Right atrium auricular region (tissue), 2 donors: ENCODE results near the gene GATAD2B. TPM values are rescaled to one million over a fixed set of nuclear protein-coding genes. Genes with fewer than 3 reads are reported as not detected.

ENCODE experiments used
- DNase-seq: peaks from one replicate; pipeline ENCODE4 v3.0.0-alpha.2; 2019; ENCODE audit warnings: low spot score
- H3K27ac ChIP-seq, 2 donors: fragments of 200-600 bp; sonication (generic); 1 replicate in 1 of 2; 2 replicates in 1 of 2; pipeline ENCODE4 v1.5.1; 2016 to 2019
- H3K27me3 ChIP-seq, 2 donors: fragments of 200-600 bp; sonication (generic); one replicate each; pipeline versions ENCODE4 v1.5.1 to v1.6.0; 2017 to 2019
- H3K36me3 ChIP-seq: fragments of 200-600 bp; sonication (generic); one replicate; pipeline ENCODE4 v1.5.1; 2016
- H3K4me1 ChIP-seq, 2 donors: fragments of 200-600 bp; sonication (generic); one replicate each; pipeline versions ENCODE4 v1.5.1 to v1.6.0; 2017 to 2019
- H3K4me3 ChIP-seq, 2 donors: fragments of 200-600 bp; sonication (generic); 1 replicate in 1 of 2; 2 replicates in 1 of 2; pipeline ENCODE4 v1.5.1; 2017 to 2019; ENCODE audit warnings: mild to moderate bottlenecking in 1 of 2, moderate library complexity in 1 of 2
- H3K9me3 ChIP-seq, 2 donors: fragments of 200-600 bp; sonication (generic); one replicate each; pipeline ENCODE4 v1.5.1; 2019
- total RNA-seq, 2 donors: library from RNA; depleted of rRNA; stranded (reverse); fragments of >200 nt; gene quantifications; one replicate each; pipeline ENCODE4 v1.1.0, GENCODE V29; 2016
- TF ChIP-seq, protein P1 (sequence below), 2 donors: fragments of 200-600 bp; sonication (generic); IDR thresholded peaks; one replicate each; pipeline ENCODE4 v1.5.1; 2019; ENCODE audit warnings: antibody characterized with exemption in 2 of 2

Gene GATAD2B
- total RNA-seq = 10 to 100 TPM; 18.7 to 32.7 TPM

- DNase-seq = peak; percentile 99
- TF ChIP-seq, protein P1, sequence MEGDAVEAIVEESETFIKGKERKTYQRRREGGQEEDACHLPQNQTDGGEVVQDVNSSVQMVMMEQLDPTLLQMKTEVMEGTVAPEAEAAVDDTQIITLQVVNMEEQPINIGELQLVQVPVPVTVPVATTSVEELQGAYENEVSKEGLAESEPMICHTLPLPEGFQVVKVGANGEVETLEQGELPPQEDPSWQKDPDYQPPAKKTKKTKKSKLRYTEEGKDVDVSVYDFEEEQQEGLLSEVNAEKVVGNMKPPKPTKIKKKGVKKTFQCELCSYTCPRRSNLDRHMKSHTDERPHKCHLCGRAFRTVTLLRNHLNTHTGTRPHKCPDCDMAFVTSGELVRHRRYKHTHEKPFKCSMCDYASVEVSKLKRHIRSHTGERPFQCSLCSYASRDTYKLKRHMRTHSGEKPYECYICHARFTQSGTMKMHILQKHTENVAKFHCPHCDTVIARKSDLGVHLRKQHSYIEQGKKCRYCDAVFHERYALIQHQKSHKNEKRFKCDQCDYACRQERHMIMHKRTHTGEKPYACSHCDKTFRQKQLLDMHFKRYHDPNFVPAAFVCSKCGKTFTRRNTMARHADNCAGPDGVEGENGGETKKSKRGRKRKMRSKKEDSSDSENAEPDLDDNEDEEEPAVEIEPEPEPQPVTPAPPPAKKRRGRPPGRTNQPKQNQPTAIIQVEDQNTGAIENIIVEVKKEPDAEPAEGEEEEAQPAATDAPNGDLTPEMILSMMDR (IDR thresholded peaks at IDR 0.05) = no peak
- Histone ChIP-seq H3K36me3 (no peaks in the 10 kb centered on the region), H3K9me3 (no peaks in the 10 kb centered on the region), H3K27me3 (no peaks in the 10 kb centered on the region), H3K4me1 (peaks cover 0 to 43% of the 10 kb centered on the region in 2 donors), H3K4me3 (peak within 1 kb of the TSS; percentile 73 to 84), H3K27ac (peak within 1 kb of the TSS; percentile 94 to 96)
Measured at GRCh38 chr1:153922972-153923925, at the start of gene GATAD2B. TSS of gene GATAD2B (minus strand) at chr1:153922972. CDS start at chr1:153828347, 94,625 bp downstream.

DNA sequence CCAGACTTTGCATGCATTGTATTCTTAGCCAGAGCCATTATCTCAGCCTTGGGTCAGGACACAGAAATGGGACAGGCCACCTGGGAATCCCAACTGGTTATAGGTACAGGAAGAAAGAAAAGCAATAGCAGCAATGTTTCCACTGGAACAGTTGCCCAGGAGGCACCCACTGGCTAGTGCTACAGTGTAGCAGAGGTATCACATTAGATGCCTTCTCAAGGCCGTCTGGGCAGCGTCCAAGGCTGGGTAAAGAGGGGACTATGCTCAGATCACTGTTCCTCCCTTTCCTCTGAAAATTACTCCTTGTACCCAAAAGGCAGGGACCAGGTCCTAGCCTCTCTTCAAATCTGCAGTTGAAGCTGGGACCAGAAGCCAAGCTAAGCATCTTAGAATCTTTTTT is 47.6 kb upstream of the GATAD2B start:
- no peak for DNase-seq
- TF ChIP-seq, protein P1 (IDR thresholded peaks at IDR 0.05) = no peak
- H3K4me3 ChIP-seq = no peak overlapping the region

DNA sequence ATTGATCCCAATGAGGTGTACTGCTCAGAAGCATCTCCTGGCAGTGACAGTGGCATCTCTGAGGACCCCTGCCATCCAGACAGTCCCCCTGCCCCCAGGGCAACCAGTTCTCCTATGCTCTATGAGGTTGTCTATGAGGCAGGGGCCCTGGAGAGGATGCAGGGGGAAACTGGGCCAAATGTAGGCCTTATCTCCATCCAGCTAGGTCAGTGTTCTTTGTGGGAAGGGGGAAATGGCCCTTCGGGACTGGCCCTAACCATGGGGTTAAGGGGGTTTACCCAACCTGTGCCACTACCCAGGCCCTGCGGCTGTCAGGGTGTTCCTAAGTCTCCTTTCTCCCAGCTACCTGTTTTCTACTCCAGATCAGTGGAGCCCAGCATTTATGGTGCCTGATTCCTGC is 46.2 kb upstream of the GATAD2B start:
- TF ChIP-seq, protein P1 (IDR thresholded peaks at IDR 0.05) = no peak
- Histone ChIP-seq H3K4me1 (peaks cover 0 to 33% of the 10 kb centered on the region in 2 donors), H3K27ac (no peak overlapping the region), H3K36me3 (peaks cover 9% of the 10 kb centered on the region), H3K4me3 (no peak overlapping the region), H3K9me3 (no peaks in the 10 kb centered on the region), H3K27me3 (no peaks in the 10 kb centered on the region)
- DNase-seq = no peak

More for the DNA sequence above, 47.6 kb upstream of the GATAD2B start:
- Histone ChIP-seq H3K9me3 (no peaks in the 10 kb centered on the region), H3K27me3 (no peaks in the 10 kb centered on the region), H3K4me1 (peaks cover 0 to 24% of the 10 kb centered on the region in 2 donors), H3K36me3 (peaks cover 22% of the 10 kb centered on the region), H3K27ac (no peak overlapping the region)

DNA sequence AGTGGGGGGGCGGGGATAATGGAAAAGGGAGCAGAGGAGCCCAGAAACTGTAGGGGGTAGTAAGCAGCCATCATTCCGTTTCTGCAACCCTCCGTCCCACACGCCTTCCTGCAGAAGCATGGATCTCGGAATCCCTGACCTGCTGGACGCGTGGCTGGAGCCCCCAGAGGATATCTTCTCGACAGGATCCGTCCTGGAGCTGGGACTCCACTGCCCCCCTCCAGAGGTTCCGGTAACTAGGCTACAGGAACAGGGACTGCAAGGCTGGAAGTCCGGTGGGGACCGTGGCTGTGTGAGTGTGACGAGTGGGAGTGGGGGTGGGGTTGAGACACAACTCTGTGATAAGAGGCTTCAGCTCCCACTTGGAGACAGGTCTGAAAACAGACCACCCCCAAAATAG is 45.6 kb upstream of the GATAD2B start:
- peaks cover 0 to 35% of the 10 kb centered on the region in 2 donors for H3K4me1 ChIP-seq
- H3K36me3 ChIP-seq = peaks cover 3% of the 10 kb centered on the region
- no peaks in the 10 kb centered on the region for H3K27me3 ChIP-seq
- peak overlapping the region in 1 of 2 donors; percentile 91 for H3K27ac ChIP-seq
- no peak for DNase-seq
- TF ChIP-seq, protein P1 (IDR thresholded peaks at IDR 0.05) = no peak
- H3K4me3 ChIP-seq = peak overlapping the region; percentile 55 to 65
- H3K9me3 ChIP-seq = no peaks in the 10 kb centered on the region

GRCh38 chr1:153968000-153968363 is 45.2 kb upstream of the GATAD2B start:
- Histone ChIP-seq H3K36me3 (no peaks in the 10 kb centered on the region), H3K9me3 (no peaks in the 10 kb centered on the region), H3K4me3 (peak overlapping the region; percentile 55 to 65), H3K27me3 (no peaks in the 10 kb centered on the region), H3K27ac (peak overlapping the region; percentile 91), H3K4me1 (peaks cover 0 to 36% of the 10 kb centered on the region in 2 donors)
- TF ChIP-seq, protein P1 (IDR thresholded peaks at IDR 0.05) = peak in 1 of 2 donors; percentile 7
- no peak for DNase-seq
